ENCODE results near the gene TBPL1.

Gene TBPL1

GRCh38 chr6:133951881-133952814, 876 bp upstream of the TBPL1 start:
- Histone ChIP-seq H3K4me3 (ENCODE audit: low read length in 2 of 2) (peak overlapping the region; percentile 86 to 98), H3K27me3 (ENCODE audit: control insufficient read depth in 2 of 2, insufficient read depth in 2 of 2, low read length in 2 of 2) (no peaks in the 10 kb centered on the region), H3K36me3 (ENCODE audit: control insufficient read depth in 2 of 2, insufficient read depth in 2 of 2, low read length in 2 of 2) (no peaks in the 10 kb centered on the region), H3K9me3 (ENCODE audit: control insufficient read depth in 2 of 2, low read length in 2 of 2) (no peaks in the 10 kb centered on the region), H3K4me1 (ENCODE audit: control insufficient read depth in 2 of 2, insufficient read depth in 2 of 2, low read length in 2 of 2) (peaks cover 12 to 29% of the 10 kb centered on the region in 2 donors), H3K9ac (ENCODE audit: low read depth in 1 of 2, low read length in 2 of 2) (peak overlapping the region; percentile 77 to 78), H3K27ac (ENCODE audit: low read depth in 2 of 2, low read length in 2 of 2) (peak overlapping the region; percentile 80 to 84)

- Histone ChIP-seq H3K9ac (ENCODE audit: low read depth in 1 of 2, low read length in 2 of 2) (peak overlapping the region; percentile 67 to 82), H3K27me3 (ENCODE audit: control insufficient read depth in 2 of 2, insufficient read depth in 2 of 2, low read length in 2 of 2) (no peaks in the 10 kb centered on the region), H3K4me3 (ENCODE audit: low read length in 2 of 2) (peak overlapping the region; percentile 86 to 98), H3K27ac (ENCODE audit: low read depth in 2 of 2, low read length in 2 of 2) (peak overlapping the region; percentile 62 to 80), H3K9me3 (ENCODE audit: control insufficient read depth in 2 of 2, low read length in 2 of 2) (no peaks in the 10 kb centered on the region), H3K36me3 (ENCODE audit: control insufficient read depth in 2 of 2, insufficient read depth in 2 of 2, low read length in 2 of 2) (no peaks in the 10 kb centered on the region), H3K4me1 (ENCODE audit: control insufficient read depth in 2 of 2, insufficient read depth in 2 of 2, low read length in 2 of 2) (peaks cover 12 to 19% of the 10 kb centered on the region in 2 donors)
Observed at GRCh38 chr6:133953634-133954415, 801 bp downstream of the TBPL1 start.

DNA sequence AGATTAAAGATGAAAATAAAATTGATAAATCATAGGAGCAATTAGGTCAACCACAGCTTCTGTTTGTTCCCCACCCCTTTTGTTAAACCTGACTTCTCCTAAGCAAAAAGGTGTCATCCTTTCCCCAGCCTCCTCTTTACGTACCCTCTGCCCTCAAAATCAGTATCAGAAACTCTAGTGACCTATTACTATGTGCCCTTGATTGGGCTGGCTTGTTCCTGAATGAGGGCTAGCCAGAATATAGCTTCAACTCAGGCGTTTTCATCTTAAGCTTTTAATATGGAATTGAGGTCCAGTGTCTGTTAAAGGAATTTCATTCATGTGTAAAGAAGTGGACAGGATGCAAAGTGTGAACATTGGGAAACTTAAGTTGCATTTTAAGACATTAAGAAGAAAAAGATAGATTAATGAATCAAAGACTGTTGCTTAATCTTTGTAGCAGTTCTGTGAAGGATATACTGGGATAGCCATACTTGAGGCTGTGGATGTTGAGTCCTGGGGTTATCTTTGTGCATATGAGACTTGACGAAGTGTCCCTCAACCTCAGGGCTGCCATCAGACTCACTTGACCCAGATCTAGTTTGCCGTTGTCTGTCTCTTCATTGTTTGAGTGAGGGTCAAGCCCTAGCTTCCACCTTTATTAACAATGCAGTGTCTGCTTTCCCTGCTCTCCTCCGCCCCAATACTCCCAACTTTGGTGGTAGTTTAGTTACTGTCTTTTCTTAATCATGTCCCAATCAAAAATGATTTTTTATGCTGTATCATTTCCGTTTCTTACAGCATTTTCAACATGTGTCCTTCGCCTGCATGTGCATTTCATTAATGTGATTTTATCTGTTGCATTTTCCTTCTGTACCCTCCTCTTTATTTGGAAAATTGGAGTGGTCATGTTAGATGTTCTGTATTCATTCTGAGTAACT, 1.9 kb downstream of the TBPL1 start:
- no peak overlapping the region for H3K27ac ChIP-seq (ENCODE audit: low read depth in 2 of 2, low read length in 2 of 2)

DNA sequence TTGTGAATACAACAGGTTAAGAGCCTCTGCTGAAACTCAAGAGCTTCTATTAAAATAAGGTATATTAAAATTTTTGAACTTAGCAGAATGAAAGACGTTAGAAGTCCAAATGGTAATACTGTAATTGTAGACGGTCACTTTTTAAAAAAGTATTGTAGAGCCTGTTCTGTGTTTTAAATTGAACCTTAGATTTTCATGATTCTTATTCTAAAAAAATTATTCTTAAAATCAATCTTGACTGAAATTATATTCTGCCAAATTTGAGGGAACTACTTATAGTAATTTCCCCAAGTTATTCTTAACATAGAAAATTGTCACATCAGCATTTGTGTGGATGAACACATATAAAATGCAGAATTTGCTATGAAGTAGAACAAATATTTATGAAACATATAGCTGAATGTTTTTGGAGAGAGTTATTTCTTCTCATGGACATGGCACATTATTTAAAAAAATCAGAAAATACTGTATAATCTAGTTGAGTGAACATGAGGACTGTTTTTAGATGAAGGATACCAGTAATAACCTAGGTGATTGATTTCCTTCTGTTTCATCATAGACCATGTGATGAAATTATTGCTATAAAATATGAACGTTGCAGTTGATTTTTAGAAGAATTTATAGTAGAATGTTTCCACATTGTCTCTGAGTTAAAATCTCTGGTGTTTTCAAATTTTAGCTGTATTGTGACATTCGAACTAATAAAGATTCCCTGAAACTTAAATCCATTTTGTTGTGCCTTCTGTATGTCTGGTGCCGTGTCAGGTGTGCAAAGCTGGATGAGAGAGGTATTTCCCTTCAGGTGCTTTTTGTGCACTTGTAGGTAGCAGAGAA, 2.8 kb downstream of the TBPL1 start:
- no peak overlapping the region for H3K4me3 ChIP-seq (ENCODE audit: low read length in 2 of 2)
- H3K9me3 ChIP-seq (ENCODE audit: control insufficient read depth in 2 of 2, low read length in 2 of 2), result no peaks in the 10 kb centered on the region
- no peaks in the 10 kb centered on the region for H3K27me3 ChIP-seq (ENCODE audit: control insufficient read depth in 2 of 2, insufficient read depth in 2 of 2, low read length in 2 of 2)
- peaks cover 12 to 27% of the 10 kb centered on the region in 2 donors for H3K4me1 ChIP-seq (ENCODE audit: control insufficient read depth in 2 of 2, insufficient read depth in 2 of 2, low read length in 2 of 2)
- no peak overlapping the region for H3K9ac ChIP-seq (ENCODE audit: low read depth in 1 of 2, low read length in 2 of 2)
- no peak overlapping the region for H3K27ac ChIP-seq (ENCODE audit: low read depth in 2 of 2, low read length in 2 of 2)
- no peaks in the 10 kb centered on the region for H3K36me3 ChIP-seq (ENCODE audit: control insufficient read depth in 2 of 2, insufficient read depth in 2 of 2, low read length in 2 of 2)

More for the DNA sequence above, 1.9 kb downstream of the TBPL1 start:
- Histone ChIP-seq H3K9me3 (ENCODE audit: control insufficient read depth in 2 of 2, low read length in 2 of 2) (no peaks in the 10 kb centered on the region), H3K4me1 (ENCODE audit: control insufficient read depth in 2 of 2, insufficient read depth in 2 of 2, low read length in 2 of 2) (peaks cover 12 to 24% of the 10 kb centered on the region in 2 donors), H3K9ac (ENCODE audit: low read depth in 1 of 2, low read length in 2 of 2) (no peak overlapping the region), H3K36me3 (ENCODE audit: control insufficient read depth in 2 of 2, insufficient read depth in 2 of 2, low read length in 2 of 2) (no peaks in the 10 kb centered on the region), H3K27me3 (ENCODE audit: control insufficient read depth in 2 of 2, insufficient read depth in 2 of 2, low read length in 2 of 2) (no peaks in the 10 kb centered on the region), H3K4me3 (ENCODE audit: low read length in 2 of 2) (no peak overlapping the region)

- Histone ChIP-seq H3K27me3 (ENCODE audit: control insufficient read depth in 2 of 2, insufficient read depth in 2 of 2, low read length in 2 of 2) (no peaks in the 10 kb centered on the region), H3K4me3 (ENCODE audit: low read length in 2 of 2) (no peak overlapping the region), H3K27ac (ENCODE audit: low read depth in 2 of 2, low read length in 2 of 2) (no peak overlapping the region), H3K9ac (ENCODE audit: low read depth in 1 of 2, low read length in 2 of 2) (no peak overlapping the region), H3K9me3 (ENCODE audit: control insufficient read depth in 2 of 2, low read length in 2 of 2) (no peaks in the 10 kb centered on the region), H3K4me1 (ENCODE audit: control insufficient read depth in 2 of 2, insufficient read depth in 2 of 2, low read length in 2 of 2) (peaks cover 7 to 23% of the 10 kb centered on the region in 2 donors), H3K36me3 (ENCODE audit: control insufficient read depth in 2 of 2, insufficient read depth in 2 of 2, low read length in 2 of 2) (no peaks in the 10 kb centered on the region)
Observed at GRCh38 chr6:133956416-133957049, 3.5 kb downstream of the TBPL1 start.

DNA sequence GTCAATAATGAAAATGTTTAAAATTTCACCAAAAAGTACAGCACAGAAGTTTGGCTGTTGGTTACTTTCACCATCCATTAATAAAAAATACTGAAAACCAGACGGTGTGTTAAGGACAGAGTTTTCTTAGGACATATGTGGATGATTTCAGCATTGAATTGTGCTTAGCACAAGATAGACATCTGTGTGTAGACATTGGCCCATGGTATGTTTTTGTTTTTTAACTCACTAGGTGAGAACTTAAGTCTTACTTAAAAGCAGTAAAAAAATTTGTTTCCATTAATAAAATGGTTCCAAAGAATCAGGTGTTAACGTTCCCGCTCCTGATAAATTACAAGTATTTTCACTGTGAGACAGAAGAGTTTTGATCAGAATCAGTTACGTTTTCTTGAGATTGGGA, 4.2 kb downstream of the TBPL1 start:
- Histone ChIP-seq H3K4me3 (ENCODE audit: low read length in 2 of 2) (no peak overlapping the region), H3K4me1 (ENCODE audit: control insufficient read depth in 2 of 2, insufficient read depth in 2 of 2, low read length in 2 of 2) (peaks cover 6 to 23% of the 10 kb centered on the region in 2 donors), H3K36me3 (ENCODE audit: control insufficient read depth in 2 of 2, insufficient read depth in 2 of 2, low read length in 2 of 2) (no peaks in the 10 kb centered on the region), H3K9me3 (ENCODE audit: control insufficient read depth in 2 of 2, low read length in 2 of 2) (no peaks in the 10 kb centered on the region), H3K9ac (ENCODE audit: low read depth in 1 of 2, low read length in 2 of 2) (no peak overlapping the region), H3K27me3 (ENCODE audit: control insufficient read depth in 2 of 2, insufficient read depth in 2 of 2, low read length in 2 of 2) (no peaks in the 10 kb centered on the region), H3K27ac (ENCODE audit: low read depth in 2 of 2, low read length in 2 of 2) (no peak overlapping the region)

DNA sequence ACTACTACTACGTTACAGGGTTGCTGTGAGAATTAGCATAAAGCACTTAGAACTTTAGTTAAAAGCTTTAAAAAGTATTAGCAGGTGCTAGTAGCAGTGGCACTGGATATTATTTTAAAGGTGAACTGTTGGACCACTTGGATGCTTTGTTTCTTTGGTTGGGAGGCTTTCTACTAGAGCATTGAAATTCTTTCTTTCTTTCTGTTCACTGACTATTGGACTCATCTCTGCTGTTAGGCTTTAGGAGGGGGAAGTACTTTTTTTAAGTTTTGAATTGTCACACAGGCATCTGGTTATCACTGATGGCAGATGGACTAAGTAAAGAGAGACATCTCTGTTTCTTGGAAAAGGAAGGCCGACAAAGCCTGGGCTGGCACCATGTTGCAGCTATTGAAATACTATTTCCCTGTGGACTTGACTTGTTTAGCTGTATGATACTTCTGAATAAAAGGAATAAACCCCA, 4.8 kb downstream of the TBPL1 start:
- Histone ChIP-seq H3K9ac (ENCODE audit: low read depth in 1 of 2, low read length in 2 of 2) (no peak overlapping the region), H3K9me3 (ENCODE audit: control insufficient read depth in 2 of 2, low read length in 2 of 2) (no peaks in the 10 kb centered on the region), H3K4me1 (ENCODE audit: control insufficient read depth in 2 of 2, insufficient read depth in 2 of 2, low read length in 2 of 2) (peaks cover 6 to 23% of the 10 kb centered on the region in 2 donors), H3K4me3 (ENCODE audit: low read length in 2 of 2) (no peak overlapping the region), H3K36me3 (ENCODE audit: control insufficient read depth in 2 of 2, insufficient read depth in 2 of 2, low read length in 2 of 2) (no peaks in the 10 kb centered on the region), H3K27ac (ENCODE audit: low read depth in 2 of 2, low read length in 2 of 2) (no peak overlapping the region), H3K27me3 (ENCODE audit: control insufficient read depth in 2 of 2, insufficient read depth in 2 of 2, low read length in 2 of 2) (no peaks in the 10 kb centered on the region)

GRCh38 chr6:133958791-133959190, 5.8 kb downstream of the TBPL1 start:
- H3K4me1 ChIP-seq (ENCODE audit: control insufficient read depth in 2 of 2, insufficient read depth in 2 of 2, low read length in 2 of 2), result peaks cover 6 to 25% of the 10 kb centered on the region in 2 donors
- no peaks in the 10 kb centered on the region for H3K36me3 ChIP-seq (ENCODE audit: control insufficient read depth in 2 of 2, insufficient read depth in 2 of 2, low read length in 2 of 2)
- no peaks in the 10 kb centered on the region for H3K9me3 ChIP-seq (ENCODE audit: control insufficient read depth in 2 of 2, low read length in 2 of 2)
- no peak overlapping the region for H3K9ac ChIP-seq (ENCODE audit: low read depth in 1 of 2, low read length in 2 of 2)
- H3K27ac ChIP-seq (ENCODE audit: low read depth in 2 of 2, low read length in 2 of 2), result no peak overlapping the region
- no peaks in the 10 kb centered on the region for H3K27me3 ChIP-seq (ENCODE audit: control insufficient read depth in 2 of 2, insufficient read depth in 2 of 2, low read length in 2 of 2)
- H3K4me3 ChIP-seq (ENCODE audit: low read length in 2 of 2), result no peak overlapping the region

All from mucosa of rectum (tissue), 2 donors.